PC-9 (cell line): ENCODE data around the gene NADK.

Source experiments
- EZH2 ChIP-seq: fragments of 200-600 bp; sonication (generic); IDR thresholded peaks from 2 replicates; pipeline ENCODE4 v1.8.0; 2017; ENCODE audit warnings: antibody characterized with exemption, low read depth
- TF ChIP-seq, protein P1 (sequence below): fragments of 200-600 bp; sonication (generic); conservative IDR thresholded peaks from 2 replicates; pipeline ENCODE4 v1.6.1; 2017; ENCODE audit warnings: mixed run types, antibody characterized with exemption, mild to moderate bottlenecking, moderate library complexity

DNA sequence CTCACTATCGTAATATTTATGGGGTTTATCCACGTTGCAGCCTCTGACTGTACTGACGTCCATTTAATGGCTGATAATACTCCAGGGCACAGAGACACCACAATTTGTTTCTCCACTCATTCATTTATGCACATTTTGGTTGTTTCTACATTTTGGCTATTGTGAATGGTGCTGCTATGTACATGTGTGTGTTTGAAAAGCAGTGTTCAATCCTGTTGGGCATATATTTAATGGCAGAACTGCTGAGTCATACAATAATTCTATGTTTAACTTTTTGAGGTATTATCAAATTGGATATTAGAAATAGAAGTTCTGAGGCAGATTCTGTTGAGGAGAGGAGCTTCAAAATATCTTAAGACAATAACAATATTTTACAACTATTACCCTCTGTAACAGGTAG lies 39.0 kb upstream of the NADK start:
- no peak for TF ChIP-seq EZH2
- TF ChIP-seq, protein P1, sequence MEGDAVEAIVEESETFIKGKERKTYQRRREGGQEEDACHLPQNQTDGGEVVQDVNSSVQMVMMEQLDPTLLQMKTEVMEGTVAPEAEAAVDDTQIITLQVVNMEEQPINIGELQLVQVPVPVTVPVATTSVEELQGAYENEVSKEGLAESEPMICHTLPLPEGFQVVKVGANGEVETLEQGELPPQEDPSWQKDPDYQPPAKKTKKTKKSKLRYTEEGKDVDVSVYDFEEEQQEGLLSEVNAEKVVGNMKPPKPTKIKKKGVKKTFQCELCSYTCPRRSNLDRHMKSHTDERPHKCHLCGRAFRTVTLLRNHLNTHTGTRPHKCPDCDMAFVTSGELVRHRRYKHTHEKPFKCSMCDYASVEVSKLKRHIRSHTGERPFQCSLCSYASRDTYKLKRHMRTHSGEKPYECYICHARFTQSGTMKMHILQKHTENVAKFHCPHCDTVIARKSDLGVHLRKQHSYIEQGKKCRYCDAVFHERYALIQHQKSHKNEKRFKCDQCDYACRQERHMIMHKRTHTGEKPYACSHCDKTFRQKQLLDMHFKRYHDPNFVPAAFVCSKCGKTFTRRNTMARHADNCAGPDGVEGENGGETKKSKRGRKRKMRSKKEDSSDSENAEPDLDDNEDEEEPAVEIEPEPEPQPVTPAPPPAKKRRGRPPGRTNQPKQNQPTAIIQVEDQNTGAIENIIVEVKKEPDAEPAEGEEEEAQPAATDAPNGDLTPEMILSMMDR = no peak
